Mesenchymal stem cell (in vitro differentiated cells and primary cell): ENCODE data around the gene POLR1H.

Source experiments
- DNase-seq: peaks from one replicate; pipeline ENCODE4 v3.0.0-alpha.2; 2013
- H2AFZ ChIP-seq: one replicate; pipeline ENCODE4 v1.6.1; 2013; ENCODE audit warnings: low read depth, mild to moderate bottlenecking, control low read depth, inconsistent platforms, low read length, moderate library complexity
- H2AK5ac ChIP-seq: 2 replicates; pipeline ENCODE4 v1.6.1; 2013; ENCODE audit warnings: low read length, moderate library complexity, mild to moderate bottlenecking, inconsistent platforms; ENCODE audit not compliant: severe bottlenecking
- H2BK120ac ChIP-seq: one replicate; pipeline ENCODE4 v1.6.1; 2013; ENCODE audit warnings: low read depth, mild to moderate bottlenecking, inconsistent platforms, low read length, moderate library complexity
- H2BK12ac ChIP-seq, 2 experiments: one replicate each; pipeline ENCODE4 v1.6.1; 2013; ENCODE audit warnings: inconsistent platforms in 2 of 2, low read length in 2 of 2, mild to moderate bottlenecking in 2 of 2, moderate library complexity in 2 of 2, control low read depth in 1 of 2
- H2BK15ac ChIP-seq: one replicate; pipeline ENCODE4 v1.6.1; 2013; ENCODE audit warnings: mild to moderate bottlenecking, low read depth, inconsistent platforms; ENCODE audit not compliant: poor library complexity, severe bottlenecking
- H2BK5ac ChIP-seq: 2 replicates; pipeline ENCODE4 v1.6.1; 2013; ENCODE audit warnings: low read depth, mild to moderate bottlenecking, low read length, control low read depth, inconsistent platforms; ENCODE audit not compliant: poor library complexity, severe bottlenecking
- H3K14ac ChIP-seq, 2 experiments: one replicate each; pipeline ENCODE4 v1.6.1; 2013; ENCODE audit warnings: inconsistent platforms in 2 of 2, low read length in 2 of 2, control low read depth in 1 of 2, mild to moderate bottlenecking in 1 of 2, moderate library complexity in 1 of 2
- H3K18ac ChIP-seq, 2 experiments: one replicate each; pipeline ENCODE4 v1.6.1; 2013; ENCODE audit warnings: inconsistent platforms in 2 of 2, low read length in 2 of 2, control low read depth in 1 of 2, low read depth in 1 of 2, mild to moderate bottlenecking in 1 of 2
- H3K23ac ChIP-seq, 2 experiments: one replicate each; pipeline ENCODE4 v1.6.1; 2013; ENCODE audit warnings: inconsistent platforms in 2 of 2, low read length in 2 of 2, mild to moderate bottlenecking in 2 of 2, moderate library complexity in 2 of 2, control low read depth in 1 of 2
- H3K27ac ChIP-seq: 2 replicates; pipeline ENCODE4 v1.5.1; 2013; ENCODE audit warnings: mild to moderate bottlenecking, moderate library complexity, low read length, control low read depth, inconsistent platforms; ENCODE audit not compliant: poor library complexity, severe bottlenecking
- H3K27me3 ChIP-seq, 2 experiments: 2 replicates each; pipeline versions ENCODE4 v1.6.1 to v1.7.0; 2013; ENCODE audit warnings: low read length in 2 of 2, mild to moderate bottlenecking in 2 of 2, moderate library complexity in 2 of 2, control low read depth in 1 of 2, inconsistent platforms in 1 of 2; ENCODE audit not compliant: control insufficient read depth in 1 of 2, insufficient read depth in 1 of 2
- H3K36me3 ChIP-seq, 2 experiments: 2 replicates each; pipeline versions ENCODE4 v1.6.1 to v1.7.0; 2013; ENCODE audit warnings: low read length in 2 of 2, control low read depth in 1 of 2, inconsistent platforms in 1 of 2, low read depth in 1 of 2, mild to moderate bottlenecking in 1 of 2; ENCODE audit not compliant: insufficient read depth in 2 of 2, control insufficient read depth in 1 of 2
- H3K4ac ChIP-seq, 2 experiments: one replicate each; pipeline ENCODE4 v1.6.1; 2013; ENCODE audit warnings: inconsistent platforms in 2 of 2, low read length in 2 of 2, mild to moderate bottlenecking in 2 of 2, moderate library complexity in 2 of 2, control low read depth in 1 of 2, low read depth in 1 of 2
- H3K4me1 ChIP-seq: 2 replicates; pipeline ENCODE4 v1.6.1; 2013; ENCODE audit warnings: low read depth, low read length, control low read depth; ENCODE audit not compliant: control insufficient read depth, insufficient read depth
- H3K4me2 ChIP-seq: 2 replicates; pipeline ENCODE4 v1.6.1; 2013; ENCODE audit warnings: low read length, mild to moderate bottlenecking, inconsistent platforms; ENCODE audit not compliant: poor library complexity, severe bottlenecking
- H3K4me3 ChIP-seq, 2 experiments: 2 replicates each; pipeline versions ENCODE4 v1.5.1 to v1.7.0; 2013; ENCODE audit warnings: low read length in 2 of 2, mild to moderate bottlenecking in 2 of 2, control low read depth in 1 of 2, low read depth in 1 of 2; ENCODE audit not compliant: insufficient read depth in 1 of 2
- H3K79me1 ChIP-seq: replicated peaks from 2 replicates; pipeline ENCODE4 v1.6.1; 2013; ENCODE audit warnings: mild to moderate bottlenecking, control low read depth, low read length, inconsistent platforms; ENCODE audit not compliant: poor library complexity, severe bottlenecking
- H3K9ac ChIP-seq: 2 replicates; pipeline ENCODE4 v1.7.0; 2013; ENCODE audit warnings: mild to moderate bottlenecking, low read length, moderate library complexity
- H3K9me3 ChIP-seq: 2 replicates; pipeline ENCODE4 v1.7.0; 2013; ENCODE audit warnings: mild to moderate bottlenecking, low read length; ENCODE audit not compliant: control insufficient read depth
- H4K8ac ChIP-seq: one replicate; pipeline ENCODE4 v1.6.1; 2013; ENCODE audit warnings: inconsistent platforms, mild to moderate bottlenecking, low read length, moderate library complexity
- H4K91ac ChIP-seq: one replicate; pipeline ENCODE4 v1.6.1; 2013; ENCODE audit warnings: mild to moderate bottlenecking, low read length, inconsistent platforms
- WGBS: methylation state at CpG from one replicate; pipeline ENCODE4 v1.1.7; 2013; ENCODE audit warnings: mixed read lengths; 5-methylcytosine and 5-hydroxymethylcytosine counted together

The POLR1H gene

DNA sequence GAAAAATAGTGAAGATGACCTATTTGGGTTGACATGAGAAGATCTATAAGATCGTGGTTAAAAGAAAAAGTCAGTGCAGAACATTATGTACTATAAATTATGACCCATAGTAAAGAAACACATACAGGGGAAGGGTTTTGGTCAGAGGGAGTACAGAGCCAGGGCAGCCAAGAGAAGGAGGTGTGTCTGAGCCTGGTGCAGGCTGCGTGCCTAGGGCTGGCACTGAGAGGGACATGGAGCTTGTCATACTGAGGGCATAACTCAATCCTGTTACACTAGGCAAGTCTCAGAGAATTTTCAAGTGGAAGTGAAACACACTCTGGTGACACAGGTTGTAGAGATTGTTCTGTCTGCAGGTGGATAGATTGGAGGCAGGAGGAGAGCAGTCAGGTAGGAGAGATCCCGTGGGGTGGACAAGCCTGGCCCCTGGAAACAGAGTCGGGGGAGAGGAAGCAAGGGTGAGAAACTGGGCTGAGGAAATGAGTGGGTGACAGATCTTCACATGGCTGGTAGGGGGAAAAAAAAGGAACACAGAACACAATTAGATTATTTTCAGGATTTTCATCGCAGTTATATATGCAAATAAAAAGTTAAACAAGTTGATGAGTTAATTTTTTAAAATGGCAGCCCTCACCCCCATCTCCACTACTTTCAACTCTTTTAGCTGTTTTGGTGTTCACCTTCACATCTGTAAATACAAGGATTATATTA, 33.0 kb downstream of the POLR1H start:
- Histone ChIP-seq H3K4ac (no peak overlapping the region), H4K91ac (no peak overlapping the region), H2AK5ac (no peak overlapping the region), H3K4me1 (peaks cover 5% of the 10 kb centered on the region), H3K9ac (no peak overlapping the region), H2BK15ac (no peak overlapping the region), H2BK12ac (no peak overlapping the region), H3K23ac (no peak overlapping the region), H3K4me2 (no peak overlapping the region), H3K79me1 (no peaks in the 10 kb centered on the region), H4K8ac (no peak overlapping the region), H2BK120ac (no peak overlapping the region), H3K27ac (no peak overlapping the region), H3K27me3 (peaks cover 46 to 74% of the 10 kb centered on the region in 2 experiments), H3K9me3 (no peaks in the 10 kb centered on the region), H2BK5ac (no peak overlapping the region), H3K14ac (no peak overlapping the region), H3K36me3 (no peaks in the 10 kb centered on the region), H3K4me3 (no peak overlapping the region), H3K18ac (no peak overlapping the region), H2AFZ (no peak overlapping the region)
- WGBS: 89% methylated on average over 3 of the region's 5 CpGs
- DNase-seq: no peak

- Histone ChIP-seq H3K4ac (no peak overlapping the region), H3K36me3 (no peaks in the 10 kb centered on the region), H3K27ac (no peak overlapping the region), H3K9me3 (no peaks in the 10 kb centered on the region), H2BK120ac (no peak overlapping the region), H4K91ac (no peak overlapping the region), H3K18ac (no peak overlapping the region), H2AK5ac (no peak overlapping the region), H2BK12ac (no peak overlapping the region), H3K9ac (no peak overlapping the region), H2BK15ac (no peak overlapping the region), H2AFZ (no peak overlapping the region), H4K8ac (no peak overlapping the region), H3K14ac (no peak overlapping the region), H3K4me3 (no peak overlapping the region), H2BK5ac (no peak overlapping the region), H3K23ac (no peak overlapping the region), H3K27me3 (peaks cover 66 to 74% of the 10 kb centered on the region in 2 experiments), H3K4me2 (no peak overlapping the region), H3K79me1 (no peaks in the 10 kb centered on the region), H3K4me1 (peaks cover 13% of the 10 kb centered on the region)
- 33% methylated on average over 1 of the region's 1 CpG for WGBS
- no peak for DNase-seq
Observed at GRCh38 chr6:30096829-30097228, 35.8 kb downstream of the POLR1H start.

- 69% methylated on average over 4 of the region's 4 CpGs for WGBS
- Histone ChIP-seq H3K23ac (no peak overlapping the region), H3K79me1 (no peaks in the 10 kb centered on the region), H3K18ac (no peak overlapping the region), H4K91ac (no peak overlapping the region), H4K8ac (no peak overlapping the region), H2BK120ac (no peak overlapping the region), H3K4me1 (peaks cover 19% of the 10 kb centered on the region), H3K27ac (no peak overlapping the region), H3K36me3 (no peaks in the 10 kb centered on the region), H3K4ac (no peak overlapping the region), H2BK12ac (no peak overlapping the region), H2AFZ (no peak overlapping the region), H3K4me2 (no peak overlapping the region), H2BK15ac (no peak overlapping the region), H2AK5ac (no peak overlapping the region), H2BK5ac (no peak overlapping the region), H3K9ac (no peak overlapping the region), H3K14ac (no peak overlapping the region), H3K4me3 (no peak overlapping the region), H3K27me3 (peaks cover 60 to 68% of the 10 kb centered on the region in 2 experiments), H3K9me3 (no peaks in the 10 kb centered on the region)
- no peak for DNase-seq
Observed at GRCh38 chr6:30097902-30098768, 37.1 kb downstream of the POLR1H start.

DNA sequence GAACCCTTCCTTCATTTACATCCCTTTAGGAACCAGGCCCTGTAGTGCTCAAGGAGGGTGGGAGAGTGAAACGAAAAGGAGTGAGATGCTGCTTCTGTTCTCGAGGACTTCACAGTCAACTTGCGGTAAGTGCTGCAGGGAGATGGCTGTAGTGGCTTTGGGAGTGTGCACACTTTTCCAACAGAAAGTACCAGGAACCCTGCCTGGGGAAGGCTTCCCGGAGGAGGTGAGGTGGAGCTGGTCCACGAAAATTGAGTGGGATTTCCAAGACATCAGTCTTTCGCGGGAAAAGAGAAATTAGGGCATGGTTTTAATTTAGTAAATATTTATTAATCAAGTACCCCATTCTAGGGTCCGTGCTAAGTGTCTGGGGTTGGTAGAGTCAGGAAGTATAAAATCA, 39.1 kb downstream of the POLR1H start:
- DNase-seq: no peak
- Histone ChIP-seq H3K27me3 (peaks cover 64 to 75% of the 10 kb centered on the region in 2 experiments), H4K8ac (no peak overlapping the region), H3K14ac (no peak overlapping the region), H2BK5ac (no peak overlapping the region), H3K9ac (peak overlapping the region; percentile 25), H3K4ac (no peak overlapping the region), H3K27ac (no peak overlapping the region), H2AFZ (no peak overlapping the region), H2BK12ac (no peak overlapping the region), H3K18ac (no peak overlapping the region), H4K91ac (no peak overlapping the region), H2BK15ac (no peak overlapping the region), H3K4me1 (peaks cover 24% of the 10 kb centered on the region), H3K36me3 (no peaks in the 10 kb centered on the region), H3K23ac (no peak overlapping the region), H2BK120ac (no peak overlapping the region), H3K4me2 (no peak overlapping the region), H3K4me3 (peak overlapping the region in 1 of 2 experiments; percentile 76), H3K9me3 (no peaks in the 10 kb centered on the region), H3K79me1 (no peaks in the 10 kb centered on the region), H2AK5ac (no peak overlapping the region)
- 20% methylated on average over 6 of the region's 8 CpGs for WGBS
